AG09319 (cell line): ENCODE measurements around the gene CDKAL1.

Experiments
- DNase-seq: peaks from one replicate; pipeline ENCODE4 v3.0.0-alpha.2; 2010; ENCODE audit warnings: low read depth; ENCODE audit errors: extremely low read depth
- CTCF ChIP-seq: IDR thresholded peaks from 2 replicates; pipeline ENCODE4 v1.5.1; 2011; ENCODE audit warnings: low read depth, mild to moderate bottlenecking, inconsistent platforms, low read length, moderate library complexity

CDKAL1 gene

GRCh38 chr6:20911712-20912111 lies 377.5 kb downstream of the CDKAL1 start:
- no peak for TF ChIP-seq CTCF

GRCh38 chr6:20915156-20915555 lies 380.9 kb downstream of the CDKAL1 start:
- TF ChIP-seq CTCF = no peak

More at GRCh38 chr6:20911712-20912111, 377.5 kb downstream of the CDKAL1 start:
- DNase-seq = no peak

GRCh38 chr6:20915626-20916025 lies 381.4 kb downstream of the CDKAL1 start:
- no peak for DNase-seq
- TF ChIP-seq CTCF = no peak

More at GRCh38 chr6:20915156-20915555, 380.9 kb downstream of the CDKAL1 start:
- no peak for DNase-seq

DNA sequence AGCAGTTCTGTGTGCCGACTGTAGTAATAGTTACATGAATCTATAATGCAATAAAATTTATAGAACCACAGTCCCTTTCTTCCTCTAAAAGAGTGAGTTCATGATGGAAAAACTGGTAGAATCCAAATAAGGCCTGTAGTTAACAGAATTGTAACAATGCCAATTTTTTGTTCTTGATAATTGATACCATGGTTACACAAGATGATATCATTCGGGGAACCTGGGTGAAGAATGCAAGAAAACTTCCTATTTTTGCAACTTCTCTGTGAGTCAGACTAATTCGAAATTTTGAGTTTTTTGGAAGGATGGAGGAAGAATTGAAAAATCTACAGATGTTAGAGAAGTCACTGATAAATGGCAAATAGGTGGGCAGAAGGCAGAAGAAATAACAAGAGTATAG lies 381.8 kb downstream of the CDKAL1 start:
- no peak for DNase-seq
- TF ChIP-seq CTCF = no peak

DNA sequence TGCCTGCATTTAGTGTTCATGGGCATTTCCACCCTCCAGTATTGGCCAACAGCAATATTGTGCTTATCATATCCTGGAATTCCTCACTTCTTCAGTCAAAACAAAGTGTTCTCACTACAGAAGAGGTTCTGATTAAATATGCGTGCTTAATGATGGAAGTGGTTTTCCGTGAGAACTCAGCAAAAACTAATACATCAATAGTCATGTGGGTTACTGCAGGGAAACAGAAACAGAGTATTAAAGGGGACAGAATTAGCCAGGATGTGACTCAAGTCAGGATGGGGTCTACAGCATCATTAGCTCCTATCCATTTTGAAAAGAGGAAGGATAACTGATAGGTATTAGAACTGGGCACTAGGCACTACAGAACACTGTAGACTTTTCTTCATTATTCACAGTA lies 384.6 kb downstream of the CDKAL1 start:
- DNase-seq = no peak
- TF ChIP-seq CTCF = no peak

DNA sequence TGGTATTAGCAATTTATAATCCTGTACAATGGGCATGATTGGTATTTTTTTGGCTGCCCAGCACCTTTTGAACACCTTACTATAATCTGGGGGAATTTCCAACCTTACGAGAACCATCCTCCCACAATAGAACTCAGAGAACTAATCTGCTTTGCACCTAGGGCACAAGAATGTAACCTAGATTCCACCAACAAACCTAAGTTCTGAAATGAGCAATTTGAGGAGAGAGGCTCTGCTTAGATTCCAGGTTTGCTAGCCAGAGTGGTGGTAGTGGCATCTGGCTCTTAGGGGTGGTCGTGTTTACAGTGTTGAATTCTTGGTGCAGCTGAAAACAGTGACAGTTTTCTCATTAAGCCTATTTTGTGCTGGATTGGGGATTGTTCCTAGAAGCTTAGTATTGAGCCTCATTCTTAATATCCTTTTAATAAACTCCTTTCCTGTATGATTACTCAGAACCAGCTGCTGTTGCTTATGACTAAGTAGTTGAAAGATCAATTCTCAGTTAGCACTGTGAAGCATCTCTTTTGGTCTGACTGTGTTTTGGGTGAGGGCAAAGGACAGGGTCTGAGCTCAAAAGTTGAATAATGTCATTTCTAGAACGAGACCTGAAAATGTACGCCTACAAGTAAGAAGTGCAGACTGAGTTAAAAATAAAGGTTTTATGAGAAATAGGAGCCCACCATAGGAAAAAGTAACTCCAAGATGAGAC lies 385.6 kb downstream of the CDKAL1 start:
- DNase-seq = no peak
- TF ChIP-seq CTCF = no peak

DNA sequence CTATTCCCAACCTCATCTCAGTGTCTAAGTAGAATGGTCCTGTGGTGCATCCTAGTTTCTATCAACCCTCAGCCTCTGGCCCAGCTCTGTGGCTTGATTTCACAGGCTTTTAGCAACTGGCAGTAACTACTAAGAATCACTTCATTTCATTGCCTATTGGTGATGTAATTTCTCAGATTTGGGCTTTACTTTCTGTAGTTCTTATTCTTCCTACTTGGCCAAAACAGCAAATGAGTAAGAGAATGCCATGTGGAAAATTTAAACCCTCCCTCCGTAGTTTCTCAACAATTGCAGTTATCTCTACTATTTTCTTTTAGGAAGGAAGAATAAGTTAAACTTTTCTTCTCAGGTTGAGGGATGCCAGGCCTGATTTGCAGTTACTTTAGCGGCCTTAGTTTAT lies 387.3 kb downstream of the CDKAL1 start:
- no peak for DNase-seq
- TF ChIP-seq CTCF = no peak
